ENCODE results near the gene PDS5A.
"Not testable (repeated sequence)": the region's sequence is repeated elsewhere in the genome, so short reads cannot be mapped to it uniquely, and the experiment has no call there.

PDS5A gene

GRCh38 chr4:39963656-39964055, 14.1 kb downstream of the PDS5A start:
- DNase-seq, result no peak

GRCh38 chr4:39961311-39961877, 16.3 kb downstream of the PDS5A start:
- no peak for DNase-seq

- DNase-seq, result no peak
Observed at GRCh38 chr4:39950861-39951481, 26.7 kb downstream of the PDS5A start.

GRCh38 chr4:39947963-39948362, 29.7 kb downstream of the PDS5A start:
- DNase-seq, result no peak

GRCh38 chr4:39947417-39947816, 30.3 kb downstream of the PDS5A start:
- no peak for DNase-seq

- DNase-seq, result not testable (repeated sequence)
Observed at GRCh38 chr4:39944245-39944644, 33.5 kb downstream of the PDS5A start.

GRCh38 chr4:39942507-39942906, 35.2 kb downstream of the PDS5A start:
- no peak for DNase-seq

- DNase-seq, result no peak
Observed at GRCh38 chr4:39941682-39942217, 36.0 kb downstream of the PDS5A start.

- no peak for DNase-seq
Observed at GRCh38 chr4:39937683-39938268, 39.9 kb downstream of the PDS5A start.

- no peak for DNase-seq
Observed at GRCh38 chr4:39936565-39937418, 40.9 kb downstream of the PDS5A start.

- DNase-seq, result no peak
Observed at GRCh38 chr4:39933671-39934590, 43.8 kb downstream of the PDS5A start.

GRCh38 chr4:39932776-39933402, 44.8 kb downstream of the PDS5A start:
- no peak for DNase-seq

- DNase-seq, result no peak
Observed at GRCh38 chr4:39931441-39931901, 46.2 kb downstream of the PDS5A start.

GRCh38 chr4:39928538-39928937, 49.2 kb downstream of the PDS5A start:
- DNase-seq, result no peak

- DNase-seq, result no peak
Observed at GRCh38 chr4:39924014-39924413, 53.7 kb downstream of the PDS5A start.

GRCh38 chr4:39922399-39922798, 55.3 kb downstream of the PDS5A start:
- no peak for DNase-seq

- no peak for DNase-seq
Observed at GRCh38 chr4:39913471-39913870, 64.2 kb downstream of the PDS5A start.

GRCh38 chr4:39910064-39910463, 67.6 kb downstream of the PDS5A start:
- no peak for DNase-seq

GRCh38 chr4:39908284-39908683, 69.4 kb downstream of the PDS5A start:
- no peak for DNase-seq

- no peak for DNase-seq
Observed at GRCh38 chr4:39905656-39906055, 72.1 kb downstream of the PDS5A start.

GRCh38 chr4:39905019-39905418, 72.7 kb downstream of the PDS5A start:
- not testable (repeated sequence) for DNase-seq

- DNase-seq, result no peak
Observed at GRCh38 chr4:39900966-39901365, 76.7 kb downstream of the PDS5A start.

All from NCI-H1105 (cell line).